Measurements from ENCODE around the gene ZNF443.
"Not testable (repeated sequence)": the region's sequence is repeated elsewhere in the genome, so short reads cannot be mapped to it uniquely, and the experiment has no call there.

The ZNF443 gene

DNA sequence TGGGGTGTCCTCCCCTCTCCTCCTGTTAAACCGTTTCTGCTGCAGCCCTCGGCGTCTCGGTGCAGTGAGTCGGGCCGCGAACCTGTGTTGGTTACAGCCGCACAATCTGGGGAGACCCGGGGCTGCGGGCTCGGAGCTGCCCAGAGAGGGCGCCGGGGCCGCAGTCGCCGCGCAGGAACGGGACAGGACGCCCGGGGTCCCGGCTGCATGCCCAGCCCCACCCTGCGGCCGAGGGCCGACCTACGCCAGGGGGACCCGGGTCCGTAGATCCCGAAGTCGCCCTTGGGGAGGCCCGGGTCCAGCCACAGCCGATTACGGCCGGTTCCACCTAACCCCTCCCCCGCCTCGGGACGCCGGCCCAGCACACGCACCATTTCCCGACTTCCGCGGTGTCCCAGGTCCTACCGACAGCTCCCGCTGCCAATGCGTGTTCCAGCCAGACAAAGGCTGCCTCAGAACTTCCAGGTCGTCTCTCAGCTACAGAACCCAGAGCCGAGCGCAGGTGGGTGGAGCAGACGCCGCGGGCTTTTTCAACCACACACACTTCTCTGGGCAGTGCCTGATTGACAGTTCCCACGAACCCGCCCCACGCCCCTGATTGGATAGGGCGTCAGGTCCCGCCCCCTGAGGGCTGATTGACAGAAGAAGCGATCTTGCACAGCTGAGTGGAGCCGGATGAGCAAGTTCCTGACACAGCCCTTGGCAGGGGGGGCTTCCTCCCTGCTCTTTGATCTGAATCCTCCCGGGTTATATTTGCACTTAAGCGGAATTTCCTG lies at the start of gene ZNF443:
TSS of gene ZNF443 (minus strand) at position 481 of the 776 bp plus-strand sequence. CDS start at position 374, 107 bp downstream.
- Histone ChIP-seq H3K27me3 (ENCODE audit: control insufficient read depth in 2 of 2, insufficient read depth in 2 of 2, low read length in 2 of 2) (no peaks in the 10 kb centered on the region), H3K27ac (ENCODE audit: low read depth in 2 of 2, low read length in 2 of 2) (peak within 1 kb of the TSS; percentile 82 to 86), H3K4me3 (ENCODE audit: low read length in 2 of 2) (peak within 1 kb of the TSS; percentile 78 to 88), H3K36me3 (ENCODE audit: control insufficient read depth in 2 of 2, insufficient read depth in 2 of 2, low read length in 2 of 2) (no peaks in the 10 kb centered on the region), H3K9me3 (ENCODE audit: control insufficient read depth in 2 of 2, low read length in 2 of 2) (no peaks in the 10 kb centered on the region), H3K9ac (ENCODE audit: low read depth in 1 of 2, low read length in 2 of 2) (peak within 1 kb of the TSS; percentile 56 to 83), H3K4me1 (ENCODE audit: control insufficient read depth in 2 of 2, insufficient read depth in 2 of 2, low read length in 2 of 2) (no peaks in the 10 kb centered on the region)

DNA sequence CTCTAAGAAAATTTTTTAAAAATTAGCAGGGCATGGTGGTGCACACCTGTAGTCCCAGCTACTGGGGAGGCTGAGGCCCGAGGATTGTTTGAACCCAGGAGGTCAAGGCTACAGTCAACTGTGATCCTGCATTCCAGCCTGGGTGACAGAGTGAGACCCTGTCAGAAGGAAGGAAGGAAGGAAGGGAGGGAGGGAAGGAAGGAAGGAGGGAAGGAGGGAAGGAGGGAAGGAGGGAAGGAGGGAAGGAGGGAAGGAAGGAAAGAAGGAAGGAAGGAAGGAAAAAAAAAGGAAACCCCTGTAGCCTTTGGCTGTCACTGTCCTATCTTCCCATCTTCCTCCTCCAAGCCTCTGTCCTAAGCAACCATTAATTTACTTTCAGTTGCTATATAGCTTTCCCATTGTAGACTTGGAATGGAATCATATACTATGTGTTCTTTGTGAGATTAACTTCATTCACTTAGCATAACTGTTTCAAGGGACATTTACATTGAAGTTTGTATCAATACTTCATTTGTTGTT lies 45.5 kb upstream of the ZNF443 start:
- H3K9ac ChIP-seq (ENCODE audit: low read depth in 1 of 2, low read length in 2 of 2); H3K27me3 ChIP-seq (ENCODE audit: control insufficient read depth in 2 of 2, insufficient read depth in 2 of 2, low read length in 2 of 2); H3K4me3 ChIP-seq (ENCODE audit: low read length in 2 of 2); H3K36me3 ChIP-seq (ENCODE audit: control insufficient read depth in 2 of 2, insufficient read depth in 2 of 2, low read length in 2 of 2); H3K27ac ChIP-seq (ENCODE audit: low read depth in 2 of 2, low read length in 2 of 2); H3K9me3 ChIP-seq (ENCODE audit: control insufficient read depth in 2 of 2, low read length in 2 of 2): not testable (repeated sequence)
- peaks cover 0 to 12% of the 10 kb centered on the region in 2 donors for H3K4me1 ChIP-seq (ENCODE audit: control insufficient read depth in 2 of 2, insufficient read depth in 2 of 2, low read length in 2 of 2)

DNA sequence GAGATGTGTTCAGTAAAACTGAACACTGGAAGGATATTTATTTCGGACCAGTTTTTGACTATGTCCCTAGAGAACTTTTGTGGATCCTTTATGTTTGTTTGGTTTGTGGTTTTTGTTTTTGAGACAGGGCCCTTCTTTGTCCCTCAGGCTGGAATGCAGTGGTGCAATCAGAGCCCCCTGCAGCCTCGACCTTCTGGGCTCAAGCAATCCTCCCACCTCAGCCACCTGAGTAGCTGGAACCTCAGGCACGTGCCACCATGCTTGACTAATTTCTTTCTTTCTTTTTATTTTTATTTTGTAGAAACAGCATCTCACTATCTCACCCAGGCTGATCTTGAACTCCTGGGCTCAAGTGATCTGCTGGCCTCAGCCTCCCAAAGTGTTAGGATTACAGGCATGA lies 44.8 kb upstream of the ZNF443 start:
- Histone ChIP-seq H3K27ac (ENCODE audit: low read depth in 2 of 2, low read length in 2 of 2) (no peak overlapping the region), H3K36me3 (ENCODE audit: control insufficient read depth in 2 of 2, insufficient read depth in 2 of 2, low read length in 2 of 2) (no peaks in the 10 kb centered on the region), H3K4me1 (ENCODE audit: control insufficient read depth in 2 of 2, insufficient read depth in 2 of 2, low read length in 2 of 2) (peaks cover 0 to 12% of the 10 kb centered on the region in 2 donors), H3K4me3 (ENCODE audit: low read length in 2 of 2) (no peak overlapping the region), H3K27me3 (ENCODE audit: control insufficient read depth in 2 of 2, insufficient read depth in 2 of 2, low read length in 2 of 2) (no peaks in the 10 kb centered on the region), H3K9me3 (ENCODE audit: control insufficient read depth in 2 of 2, low read length in 2 of 2) (no peaks in the 10 kb centered on the region), H3K9ac (ENCODE audit: low read depth in 1 of 2, low read length in 2 of 2) (no peak overlapping the region)

DNA sequence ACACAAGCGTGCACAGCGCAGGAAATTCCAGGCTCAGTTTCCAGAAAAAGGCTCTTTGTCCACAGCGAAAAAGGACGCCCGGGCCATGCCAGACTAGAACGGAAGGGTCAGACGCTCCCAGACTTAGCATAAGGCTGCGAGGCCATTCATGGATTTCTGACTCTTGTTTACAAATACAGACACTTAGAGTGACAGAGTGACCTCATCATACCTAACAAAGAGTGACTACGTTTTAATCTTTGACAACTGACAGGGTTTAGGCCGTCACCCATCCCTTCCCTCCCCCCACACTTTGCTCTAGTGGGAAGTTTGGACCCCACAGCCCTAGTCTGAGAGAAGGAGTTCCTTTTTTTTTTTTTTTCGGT lies 44.2 kb upstream of the ZNF443 start:
- Histone ChIP-seq H3K4me3 (ENCODE audit: low read length in 2 of 2) (peak overlapping the region; percentile 93 to 95), H3K27ac (ENCODE audit: low read depth in 2 of 2, low read length in 2 of 2) (peak overlapping the region; percentile 40 to 61), H3K9me3 (ENCODE audit: control insufficient read depth in 2 of 2, low read length in 2 of 2) (no peaks in the 10 kb centered on the region), H3K27me3 (ENCODE audit: control insufficient read depth in 2 of 2, insufficient read depth in 2 of 2, low read length in 2 of 2) (no peaks in the 10 kb centered on the region), H3K9ac (ENCODE audit: low read depth in 1 of 2, low read length in 2 of 2) (peak overlapping the region; percentile 85 to 94), H3K4me1 (ENCODE audit: control insufficient read depth in 2 of 2, insufficient read depth in 2 of 2, low read length in 2 of 2) (peaks cover 0 to 12% of the 10 kb centered on the region in 2 donors), H3K36me3 (ENCODE audit: control insufficient read depth in 2 of 2, insufficient read depth in 2 of 2, low read length in 2 of 2) (no peaks in the 10 kb centered on the region)

DNA sequence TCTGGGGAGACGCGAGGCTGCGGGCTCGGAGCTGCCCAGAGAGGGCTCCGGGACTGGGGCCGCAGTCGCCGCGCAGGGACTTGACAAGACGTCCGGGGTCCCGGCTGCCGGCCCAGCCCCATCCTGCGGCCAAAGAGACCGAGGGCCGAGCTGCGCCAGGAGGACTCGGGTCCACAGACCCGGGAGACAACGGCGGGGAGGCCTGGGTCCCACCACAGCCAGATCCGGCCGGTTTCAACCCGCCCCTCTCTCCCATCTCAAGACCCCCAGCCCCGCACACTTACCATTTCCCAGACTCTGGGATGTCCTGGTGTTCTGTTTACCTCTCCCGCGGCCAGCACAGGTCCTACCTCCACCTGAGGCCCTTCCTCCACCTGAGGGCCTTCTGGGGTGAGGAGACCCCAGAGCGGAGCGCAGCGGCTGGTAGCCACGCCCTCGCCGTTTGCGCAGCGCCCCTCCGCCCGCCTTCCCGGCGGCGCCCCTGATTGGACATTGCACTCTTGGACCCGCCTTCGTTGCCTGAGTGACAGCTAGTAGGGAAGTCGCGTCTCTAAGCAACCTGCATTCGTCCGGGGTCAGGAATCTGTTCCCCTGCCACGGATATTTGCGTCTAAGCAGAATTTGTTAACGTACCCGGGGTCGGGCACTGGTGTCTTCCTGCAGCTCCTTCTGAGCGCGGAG lies 43.7 kb upstream of the ZNF443 start, which contains the start of gene ZNF709:
TSS of gene ZNF709 (minus strand) at position 446 of the 681 bp plus-strand sequence. CDS start at position 287, 159 bp downstream.
- Histone ChIP-seq H3K27me3 (ENCODE audit: control insufficient read depth in 2 of 2, insufficient read depth in 2 of 2, low read length in 2 of 2) (no peaks in the 10 kb centered on the region), H3K9me3 (ENCODE audit: control insufficient read depth in 2 of 2, low read length in 2 of 2) (no peaks in the 10 kb centered on the region), H3K4me1 (ENCODE audit: control insufficient read depth in 2 of 2, insufficient read depth in 2 of 2, low read length in 2 of 2) (peaks cover 0 to 12% of the 10 kb centered on the region in 2 donors), H3K9ac (ENCODE audit: low read depth in 1 of 2, low read length in 2 of 2) (peak within 1 kb of the TSS; percentile 85 to 94), H3K36me3 (ENCODE audit: control insufficient read depth in 2 of 2, insufficient read depth in 2 of 2, low read length in 2 of 2) (no peaks in the 10 kb centered on the region), H3K27ac (ENCODE audit: low read depth in 2 of 2, low read length in 2 of 2) (peak within 1 kb of the TSS; percentile 40 to 70), H3K4me3 (ENCODE audit: low read length in 2 of 2) (peak within 1 kb of the TSS; percentile 93 to 95)

DNA sequence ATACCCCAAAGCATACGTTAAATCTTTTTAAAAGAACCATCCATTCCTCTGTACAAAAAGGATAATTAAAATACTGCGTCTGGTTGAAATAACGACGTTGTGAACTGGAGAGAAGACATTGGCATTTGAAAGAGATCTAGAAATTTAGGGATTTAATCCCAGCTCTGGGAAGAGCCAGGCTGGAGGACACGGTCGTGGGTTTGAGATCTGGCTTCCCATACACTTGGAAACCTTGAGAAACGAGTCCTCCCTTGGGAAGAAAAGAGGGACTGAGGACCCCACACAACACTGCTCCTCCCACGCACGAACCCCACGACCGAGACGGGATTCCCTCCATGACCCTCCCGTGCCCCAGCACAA lies 43.2 kb upstream of the ZNF443 start:
- Histone ChIP-seq H3K27ac (ENCODE audit: low read depth in 2 of 2, low read length in 2 of 2) (peak overlapping the region in 1 of 2 donors; percentile 70), H3K4me1 (ENCODE audit: control insufficient read depth in 2 of 2, insufficient read depth in 2 of 2, low read length in 2 of 2) (peaks cover 0 to 12% of the 10 kb centered on the region in 2 donors), H3K9me3 (ENCODE audit: control insufficient read depth in 2 of 2, low read length in 2 of 2) (no peaks in the 10 kb centered on the region), H3K27me3 (ENCODE audit: control insufficient read depth in 2 of 2, insufficient read depth in 2 of 2, low read length in 2 of 2) (no peaks in the 10 kb centered on the region), H3K9ac (ENCODE audit: low read depth in 1 of 2, low read length in 2 of 2) (peak overlapping the region; percentile 85 to 94), H3K36me3 (ENCODE audit: control insufficient read depth in 2 of 2, insufficient read depth in 2 of 2, low read length in 2 of 2) (no peaks in the 10 kb centered on the region), H3K4me3 (ENCODE audit: low read length in 2 of 2) (peak overlapping the region; percentile 93 to 95)

DNA sequence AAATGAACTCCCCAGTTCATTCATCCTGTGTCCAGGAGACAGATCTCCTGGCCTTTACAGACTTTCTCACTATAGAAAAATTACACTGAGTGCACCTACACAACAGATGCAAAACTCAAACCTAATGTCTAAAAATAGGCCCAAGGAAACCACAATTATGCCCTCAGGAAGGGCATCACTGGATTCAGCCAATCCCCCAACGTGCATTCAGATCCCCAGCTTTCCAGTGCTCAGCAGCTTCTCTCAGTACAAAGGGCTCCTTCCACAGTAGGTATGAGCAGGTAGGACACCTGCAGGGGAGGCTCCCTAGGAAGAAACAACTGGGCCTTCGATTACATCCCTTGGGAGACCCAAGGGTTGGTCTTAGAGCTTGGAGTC lies 41.7 kb upstream of the ZNF443 start:
- H3K9me3 ChIP-seq (ENCODE audit: control insufficient read depth in 2 of 2, low read length in 2 of 2): no peaks in the 10 kb centered on the region
- H3K9ac ChIP-seq (ENCODE audit: low read depth in 1 of 2, low read length in 2 of 2): no peak overlapping the region
- H3K36me3 ChIP-seq (ENCODE audit: control insufficient read depth in 2 of 2, insufficient read depth in 2 of 2, low read length in 2 of 2): no peaks in the 10 kb centered on the region
- peaks cover 5 to 12% of the 10 kb centered on the region in 2 donors for H3K4me1 ChIP-seq (ENCODE audit: control insufficient read depth in 2 of 2, insufficient read depth in 2 of 2, low read length in 2 of 2)
- no peaks in the 10 kb centered on the region for H3K27me3 ChIP-seq (ENCODE audit: control insufficient read depth in 2 of 2, insufficient read depth in 2 of 2, low read length in 2 of 2)
- H3K27ac ChIP-seq (ENCODE audit: low read depth in 2 of 2, low read length in 2 of 2): no peak overlapping the region
- peak overlapping the region in 1 of 2 donors; percentile 20 for H3K4me3 ChIP-seq (ENCODE audit: low read length in 2 of 2)

DNA sequence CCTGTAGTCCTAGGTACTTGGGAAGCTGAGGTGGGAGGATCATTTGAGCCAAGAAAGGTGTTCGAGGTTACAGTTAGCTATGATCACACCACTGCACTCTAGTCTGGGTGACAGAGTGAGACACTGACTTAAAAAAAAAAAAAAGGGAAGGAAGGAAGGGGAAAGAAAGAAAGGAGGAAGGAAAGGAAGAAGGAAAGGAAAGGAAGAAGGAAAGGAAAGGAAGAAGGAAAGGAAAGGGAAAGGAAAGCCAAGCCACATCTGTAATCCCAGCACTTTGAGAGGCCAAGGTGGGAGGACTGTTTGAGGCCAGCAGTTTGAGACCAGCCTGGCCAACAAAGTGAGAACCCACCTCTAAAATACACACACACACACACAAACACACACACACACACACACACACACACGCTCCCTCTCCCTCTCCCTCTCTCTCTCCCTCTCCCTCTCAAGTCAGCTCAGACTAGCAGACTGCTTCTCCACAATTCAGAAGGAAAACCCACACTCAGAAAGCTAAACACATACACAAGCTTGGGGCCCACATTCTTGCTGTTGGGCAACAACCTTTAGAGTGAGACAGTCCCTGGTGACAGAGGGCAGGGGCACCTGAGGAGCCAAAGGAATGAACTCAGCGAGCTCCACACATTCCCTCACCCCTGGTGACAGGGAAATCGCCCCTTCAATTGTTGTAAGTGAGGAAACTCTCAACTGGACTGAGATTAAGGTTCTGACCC lies 41.1 kb upstream of the ZNF443 start:
- H3K27ac ChIP-seq (ENCODE audit: low read depth in 2 of 2, low read length in 2 of 2): no peak overlapping the region
- H3K9me3 ChIP-seq (ENCODE audit: control insufficient read depth in 2 of 2, low read length in 2 of 2): no peaks in the 10 kb centered on the region
- H3K4me1 ChIP-seq (ENCODE audit: control insufficient read depth in 2 of 2, insufficient read depth in 2 of 2, low read length in 2 of 2): peaks cover 5 to 12% of the 10 kb centered on the region in 2 donors
- no peak overlapping the region for H3K9ac ChIP-seq (ENCODE audit: low read depth in 1 of 2, low read length in 2 of 2)
- no peaks in the 10 kb centered on the region for H3K27me3 ChIP-seq (ENCODE audit: control insufficient read depth in 2 of 2, insufficient read depth in 2 of 2, low read length in 2 of 2)
- H3K4me3 ChIP-seq (ENCODE audit: low read length in 2 of 2): peak overlapping the region in 1 of 2 donors; percentile 20
- H3K36me3 ChIP-seq (ENCODE audit: control insufficient read depth in 2 of 2, insufficient read depth in 2 of 2, low read length in 2 of 2): no peaks in the 10 kb centered on the region

DNA sequence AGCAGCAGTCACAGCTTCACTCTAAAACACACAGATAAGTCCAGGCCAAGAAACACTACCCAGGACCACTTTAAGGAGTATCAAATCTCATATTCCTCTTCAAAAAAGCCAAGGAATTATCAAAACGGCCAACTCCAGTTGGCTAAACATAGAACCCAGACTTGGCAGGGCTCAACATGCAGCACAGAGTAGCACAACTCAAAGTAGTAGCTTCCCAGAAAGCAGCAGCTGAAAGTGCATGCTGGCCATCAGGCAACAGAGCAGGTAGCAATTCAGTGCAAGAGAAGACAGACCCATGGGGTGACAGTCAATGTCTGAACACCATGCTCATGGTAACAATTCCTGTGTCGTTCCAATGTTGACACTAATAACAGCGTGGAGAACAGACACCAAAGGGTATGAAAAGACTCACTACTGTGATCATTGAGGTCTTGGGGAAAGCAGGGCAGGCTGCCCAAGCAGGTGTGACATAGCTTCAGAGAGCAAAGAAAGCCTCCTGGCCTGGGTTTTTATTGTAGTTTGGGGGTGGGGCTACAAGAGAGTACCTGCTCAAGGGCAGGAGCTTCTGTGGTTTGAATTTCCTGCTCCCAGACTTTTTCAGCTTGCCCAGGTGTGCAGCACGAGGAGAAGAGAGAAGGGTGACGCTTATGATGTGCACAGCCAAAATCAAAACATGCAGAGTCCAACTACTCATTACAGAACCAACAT lies 37.6 kb upstream of the ZNF443 start:
- Histone ChIP-seq H3K36me3 (ENCODE audit: control insufficient read depth in 2 of 2, insufficient read depth in 2 of 2, low read length in 2 of 2) (no peaks in the 10 kb centered on the region), H3K4me1 (ENCODE audit: control insufficient read depth in 2 of 2, insufficient read depth in 2 of 2, low read length in 2 of 2) (peaks cover 0 to 5% of the 10 kb centered on the region in 2 donors), H3K4me3 (ENCODE audit: low read length in 2 of 2) (no peak overlapping the region), H3K27ac (ENCODE audit: low read depth in 2 of 2, low read length in 2 of 2) (no peak overlapping the region), H3K27me3 (ENCODE audit: control insufficient read depth in 2 of 2, insufficient read depth in 2 of 2, low read length in 2 of 2) (no peaks in the 10 kb centered on the region), H3K9me3 (ENCODE audit: control insufficient read depth in 2 of 2, low read length in 2 of 2) (peaks cover 0 to 4% of the 10 kb centered on the region in 2 donors), H3K9ac (ENCODE audit: low read depth in 1 of 2, low read length in 2 of 2) (no peak overlapping the region)

Data from mucosa of rectum (tissue), 2 donors.